Fibroblast of lung (primary cell): Measurements from ENCODE around the gene KRT78.

Experiments used
- CTCF ChIP-seq, 2 donors: IDR thresholded peaks in 1 of 2; conservative IDR thresholded peaks in 1 of 2; 1 replicate in 1 of 2; 2 replicates in 1 of 2; pipeline ENCODE4 v1.5.1; 2011 to 2012; ENCODE audit warnings: low read length in 2 of 2, control low read depth in 1 of 2, inconsistent platforms in 1 of 2, low read depth in 1 of 2, mild to moderate bottlenecking in 1 of 2
- EZH2 ChIP-seq: IDR thresholded peaks from 2 replicates; pipeline ENCODE4 v1.5.1; 2012; ENCODE audit warnings: low read length, control low read depth, mild to moderate bottlenecking; ENCODE audit errors: missing control alignments

- TF ChIP-seq CTCF (conservative IDR thresholded peaks at IDR 0.05 in 1 of 2, IDR thresholded peaks at IDR 0.05 in 1 of 2; ENCODE audit: low read depth in 1 of 2, low read length in 2 of 2) (no peak), EZH2 (no peak)
Measured at GRCh38 chr12:52792185-52793029, 56.4 kb downstream of the KRT78 start.
